Nephron (organoid): ENCODE measurements around the gene ENTPD8.

Experiments
- H3K27ac Mint-ChIP-seq, 3 experiments: 2 replicates each; pipeline ENCODE4 v1.8.0; 2020; ENCODE audit warnings: mixed read lengths in 3 of 3, mild to moderate bottlenecking in 2 of 3, moderate library complexity in 1 of 3
- H3K27me3 Mint-ChIP-seq: 2 replicates; pipeline ENCODE4 v1.8.0; 2021; ENCODE audit warnings: low read depth, mild to moderate bottlenecking, moderate library complexity, mixed read lengths
- H3K36me3 Mint-ChIP-seq: 2 replicates; pipeline ENCODE4 v1.8.0; 2020; ENCODE audit warnings: low read depth, mixed read lengths
- H3K4me1 Mint-ChIP-seq: 2 replicates; pipeline ENCODE4 v1.8.0; 2020; ENCODE audit warnings: mixed read lengths
- H3K4me3 Mint-ChIP-seq, 3 experiments: 2 replicates each; pipeline ENCODE4 v1.8.0; 2020; ENCODE audit warnings: mild to moderate bottlenecking in 3 of 3, mixed read lengths in 3 of 3, moderate library complexity in 2 of 3
- H3K9me3 Mint-ChIP-seq: 2 replicates; pipeline ENCODE4 v1.8.0; 2020; ENCODE audit warnings: mixed read lengths
- CTCF ChIP-seq, 3 experiments: fragments of 200-600 bp; sonication (generic); IDR thresholded peaks; one replicate each; pipeline ENCODE4 v1.5.0; 2021; ENCODE audit warnings: antibody characterized with exemption in 3 of 3; ENCODE audit not compliant: unreplicated experiment in 3 of 3

The ENTPD8 gene

GRCh38 chr9:137436761-137437600, 4.2 kb downstream of the ENTPD8 start:
- H3K9me3 Mint-ChIP-seq = no peaks in the 10 kb centered on the region
- H3K27ac Mint-ChIP-seq = no peak overlapping the region
- no peak for TF ChIP-seq CTCF (IDR thresholded peaks at IDR 0.05; ENCODE audit: unreplicated experiment in 3 of 3)
- H3K4me3 Mint-ChIP-seq = no peak overlapping the region
- H3K36me3 Mint-ChIP-seq = no peaks in the 10 kb centered on the region
- H3K4me1 Mint-ChIP-seq = peaks cover 3% of the 10 kb centered on the region
- peaks cover 7% of the 10 kb centered on the region for H3K27me3 Mint-ChIP-seq

GRCh38 chr9:137435980-137436760, 5.0 kb downstream of the ENTPD8 start:
- H3K27ac Mint-ChIP-seq = no peak overlapping the region
- no peaks in the 10 kb centered on the region for H3K9me3 Mint-ChIP-seq
- no peaks in the 10 kb centered on the region for H3K36me3 Mint-ChIP-seq
- no peak overlapping the region for H3K4me3 Mint-ChIP-seq
- no peaks in the 10 kb centered on the region for H3K4me1 Mint-ChIP-seq
- no peak for TF ChIP-seq CTCF (IDR thresholded peaks at IDR 0.05; ENCODE audit: unreplicated experiment in 3 of 3)
- H3K27me3 Mint-ChIP-seq = peaks cover 5% of the 10 kb centered on the region

- Mint-ChIP-seq H3K4me3 (no peak overlapping the region), H3K27ac (no peak overlapping the region), H3K4me1 (no peaks in the 10 kb centered on the region)
Measured at GRCh38 chr9:137435381-137435891, 5.7 kb downstream of the ENTPD8 start.

GRCh38 chr9:137434498-137435380, 6.4 kb downstream of the ENTPD8 start:
- H3K27ac Mint-ChIP-seq = no peak overlapping the region
- no peaks in the 10 kb centered on the region for H3K4me1 Mint-ChIP-seq
- peaks cover 5% of the 10 kb centered on the region for H3K27me3 Mint-ChIP-seq
- TF ChIP-seq CTCF (IDR thresholded peaks at IDR 0.05; ENCODE audit: unreplicated experiment in 3 of 3) = no peak
- H3K4me3 Mint-ChIP-seq = no peak overlapping the region
- H3K36me3 Mint-ChIP-seq = no peaks in the 10 kb centered on the region
- no peaks in the 10 kb centered on the region for H3K9me3 Mint-ChIP-seq

More at GRCh38 chr9:137435381-137435891, 5.7 kb downstream of the ENTPD8 start:
- Mint-ChIP-seq H3K27me3 (peaks cover 5% of the 10 kb centered on the region), H3K9me3 (no peaks in the 10 kb centered on the region), H3K36me3 (no peaks in the 10 kb centered on the region)
- TF ChIP-seq CTCF (IDR thresholded peaks at IDR 0.05; ENCODE audit: unreplicated experiment in 3 of 3) = no peak

GRCh38 chr9:137433916-137434431, 7.2 kb downstream of the ENTPD8 start:
- H3K4me3 Mint-ChIP-seq = no peak overlapping the region
- H3K27me3 Mint-ChIP-seq = peaks cover under 1% of the 10 kb centered on the region
- H3K9me3 Mint-ChIP-seq = no peaks in the 10 kb centered on the region
- H3K27ac Mint-ChIP-seq = no peak overlapping the region
- H3K36me3 Mint-ChIP-seq = no peaks in the 10 kb centered on the region
- no peak for TF ChIP-seq CTCF (IDR thresholded peaks at IDR 0.05; ENCODE audit: unreplicated experiment in 3 of 3)
- no peaks in the 10 kb centered on the region for H3K4me1 Mint-ChIP-seq
